Kidney capillary endothelial cell (primary cell): ENCODE results near the gene SMPD3.

Experiments
- DNase-seq: peaks from one replicate; pipeline ENCODE4 v3.0.0-alpha.2; 2018; ENCODE audit warnings: low spot score

Gene SMPD3

GRCh38 chr16:68434624-68435210, 13.6 kb downstream of the SMPD3 start:
- DNase-seq, result no peak

- no peak for DNase-seq
These were observed 15.0 kb downstream of the SMPD3 start for GRCh38 chr16:68433316-68433715.

GRCh38 chr16:68432701-68433100, 15.6 kb downstream of the SMPD3 start:
- DNase-seq, result no peak

GRCh38 chr16:68429076-68429854, 19.0 kb downstream of the SMPD3 start:
- no peak for DNase-seq

GRCh38 chr16:68427649-68428303, 20.5 kb downstream of the SMPD3 start:
- DNase-seq, result no peak

GRCh38 chr16:68426347-68426652, 22.0 kb downstream of the SMPD3 start:
- no peak for DNase-seq

GRCh38 chr16:68425498-68426346, 22.6 kb downstream of the SMPD3 start:
- no peak for DNase-seq

- no peak for DNase-seq
These were observed 24.5 kb downstream of the SMPD3 start for GRCh38 chr16:68423771-68424170.

GRCh38 chr16:68422396-68422960, 25.8 kb downstream of the SMPD3 start:
- no peak for DNase-seq

- DNase-seq, result no peak
These were observed 27.2 kb downstream of the SMPD3 start for GRCh38 chr16:68421076-68421475.

GRCh38 chr16:68420366-68420942, 27.9 kb downstream of the SMPD3 start:
- no peak for DNase-seq

- DNase-seq, result no peak
These were observed 30.5 kb downstream of the SMPD3 start for GRCh38 chr16:68417711-68418301.

- DNase-seq, result no peak
These were observed 32.0 kb downstream of the SMPD3 start for GRCh38 chr16:68416057-68417046.

GRCh38 chr16:68414581-68414980, 33.7 kb downstream of the SMPD3 start:
- no peak for DNase-seq

- DNase-seq, result no peak
These were observed 36.2 kb downstream of the SMPD3 start for GRCh38 chr16:68412061-68412460.

GRCh38 chr16:68411086-68411485, 37.2 kb downstream of the SMPD3 start:
- DNase-seq, result no peak

- DNase-seq, result no peak
These were observed 39.3 kb downstream of the SMPD3 start for GRCh38 chr16:68408967-68409366.

GRCh38 chr16:68408428-68408827, 39.9 kb downstream of the SMPD3 start:
- DNase-seq, result no peak

GRCh38 chr16:68406458-68407152, 41.7 kb downstream of the SMPD3 start:
- no peak for DNase-seq
